Stomach (tissue), 4 donors: ENCODE results near the gene TFIP11.

Experiments used
- CTCF ChIP-seq, 7 experiments: fragments of 450-650 bp in 4 of 7; fragments of 200-600 bp in 3 of 7; sonication (generic) in 3 of 7; IDR thresholded peaks; one replicate each; pipeline ENCODE4 v1.5.1; 2016 to 2019; ENCODE audit warnings: antibody characterized with exemption in 7 of 7, control low read depth in 2 of 7, mild to moderate bottlenecking in 1 of 7
- POLR2A ChIP-seq, 4 donors: fragments of 450-650 bp; IDR thresholded peaks; one replicate each; pipeline ENCODE4 v1.6.1; 2016; ENCODE audit warnings: antibody characterized with exemption in 4 of 4, control low read depth in 2 of 4, mild to moderate bottlenecking in 1 of 4, moderate library complexity in 1 of 4

DNA sequence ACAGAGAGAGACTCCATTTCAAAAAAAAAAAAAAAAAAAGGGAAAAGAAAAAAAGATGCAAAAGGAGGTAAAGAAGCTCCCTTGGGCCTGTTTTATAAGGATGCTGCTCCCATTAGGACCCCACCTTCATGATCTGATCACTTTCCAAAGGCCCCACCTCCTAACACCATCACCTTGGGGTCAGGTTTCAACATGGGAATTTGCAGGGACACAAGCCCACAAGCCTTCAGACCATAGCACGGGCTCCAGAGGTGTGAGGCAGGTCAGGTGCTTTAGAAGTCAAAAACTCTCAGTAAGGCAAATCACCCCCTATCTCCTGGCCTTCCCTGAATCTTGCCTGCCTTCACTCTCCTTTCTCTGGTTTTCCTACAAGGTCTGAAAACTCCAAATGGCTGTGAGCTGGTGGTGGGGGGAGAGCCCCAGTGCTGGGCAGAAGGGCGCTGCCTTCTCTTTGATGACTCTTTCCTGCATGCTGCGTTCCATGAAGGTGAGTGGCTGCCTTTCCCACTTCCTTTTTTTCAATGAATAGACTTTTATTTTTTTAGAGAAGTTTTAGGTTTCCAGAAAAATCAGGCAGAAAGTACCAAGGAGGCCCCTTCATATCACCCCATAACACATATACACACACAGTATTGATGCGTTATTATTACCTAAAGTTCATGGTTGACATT lies 70.1 kb downstream of the TFIP11 start:
- TF ChIP-seq CTCF (IDR thresholded peaks at IDR 0.05): no peak
- TF ChIP-seq POLR2A (IDR thresholded peaks at IDR 0.05): no peak
